Mucosa of descending colon (tissue), 3 donors: Measurements from ENCODE around the gene NT5C3B. TPM values are rescaled to one million over a fixed set of nuclear protein-coding genes. Genes with fewer than 3 reads are reported as not detected.
A peak's percentile ranks its signal among the peaks of the same experiment; 100 is the strongest.

ENCODE experiments used
- ATAC-seq: fragments of 200-7000 bp; cut with Tn5 transposase; one replicate; pipeline ENCODE4 v1.9.1; 2020; ENCODE audit warnings: mild to moderate bottlenecking, moderate library complexity
- DNase-seq, 3 donors: peaks; one replicate each; pipeline ENCODE4 v3.0.0-alpha.2; 2020
- H3K36me3 ChIP-seq: fragments of 200-600 bp; one replicate; pipeline ENCODE4 v1.8.0; 2021; ENCODE audit warnings: low read depth, mild to moderate bottlenecking
- H3K4me1 ChIP-seq: fragments of 200-600 bp; one replicate; pipeline ENCODE4 v1.8.0; 2021; ENCODE audit warnings: low read depth, mild to moderate bottlenecking
- H3K4me3 ChIP-seq: fragments of 200-600 bp; one replicate; pipeline ENCODE4 v1.8.0; 2021; ENCODE audit warnings: mild to moderate bottlenecking
- H3K9me3 ChIP-seq: fragments of 200-600 bp; one replicate; pipeline ENCODE4 v1.8.0; 2021; ENCODE audit warnings: mild to moderate bottlenecking
- CTCF ChIP-seq: fragments of 200-600 bp; IDR thresholded peaks from one replicate; pipeline ENCODE4 v1.8.0; 2022; ENCODE audit warnings: antibody characterized with exemption, mild to moderate bottlenecking
- intact Hi-C, 2 donors: fragments of 100-400 bp; cut with DNase I in 1 of 2; cut with micrococcal nuclease in 1 of 2; formaldehyde crosslinking; loops; one replicate each; pipeline versions ENCODE4 v1.11.0 to v1.11.1; 2022; cut with DNase I, micrococcal nuclease
- total RNA-seq, 3 donors: library from RNA; stranded (reverse); fragmentation: NEBNext Ultra II Directional in 2 of 3; extraction: Animal tissue kit (Norgen Biotek cat#: 25700) in 2 of 3; gene quantifications; one replicate each; pipeline versions ENCODE4 v1.2.1 to v1.2.4, GENCODE V29; 2021 to 2023
- donor health status: DM: no; HTN: no; CAD: no; lungs with moderate emphysema.
- donor health status: DM: no; HTN: no; CAD: no.
- donor health status: DM: no; HTN: yes; CAD: no.

NT5C3B gene
- total RNA-seq, 3 donors from 2014 or later: 17.8 to 46.5 (median 19.1) TPM

DNA sequence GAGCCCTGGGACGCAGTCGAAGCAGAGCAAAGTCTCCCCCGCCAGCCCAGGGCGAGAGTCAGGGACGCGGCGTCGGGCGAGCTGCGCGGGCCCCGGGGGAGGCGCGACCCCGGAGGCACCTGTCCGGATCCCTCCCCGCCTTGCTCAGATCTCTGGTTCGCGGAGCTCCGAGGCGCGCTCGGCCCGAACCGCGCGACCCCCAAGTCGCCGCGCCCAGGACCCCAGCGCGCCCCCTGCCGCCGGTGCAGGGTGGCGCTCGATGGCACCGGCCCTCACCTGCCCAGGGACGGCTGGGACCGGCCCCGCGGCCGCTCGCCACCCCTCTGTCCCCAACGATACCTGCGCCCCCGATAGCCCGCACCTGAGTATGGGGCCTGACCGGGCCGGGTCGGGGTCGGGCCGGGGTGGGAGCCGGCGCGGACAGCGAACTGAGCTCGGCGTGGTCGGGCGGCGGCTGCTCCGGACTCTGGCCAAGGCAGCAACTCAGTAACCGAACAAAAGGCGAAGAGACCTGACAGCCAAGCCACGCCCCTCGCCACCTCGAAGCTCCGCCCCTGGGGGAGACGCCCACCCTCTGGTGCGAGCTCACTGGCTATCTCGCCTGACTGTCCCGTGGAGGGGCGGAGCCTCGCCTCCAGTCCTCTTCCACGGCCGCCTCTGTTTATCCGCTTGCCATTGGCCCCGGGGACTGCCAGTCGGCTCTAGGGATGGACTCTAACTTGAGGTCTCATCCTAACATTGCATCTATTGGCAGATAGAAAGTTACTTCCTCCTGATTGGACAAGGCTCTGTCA, 49.6 kb downstream of the NT5C3B start, which contains the start of gene JUP:
Gene JUP (minus strand): TSS at position 485 of the 794 bp plus-strand sequence. CDS start 14,857 bp downstream, outside the sequence.
- peak within 1 kb of the TSS; percentile 91 for H3K4me3 ChIP-seq
- ATAC-seq (peak; percentile 91), DNase-seq (peak; percentile 100)
- no peaks in the 10 kb centered on the region for H3K36me3 ChIP-seq
- TF ChIP-seq CTCF: no peak
- intact Hi-C loops: no loop called here
- H3K9me3 ChIP-seq: no peaks in the 10 kb centered on the region
- peaks cover 21% of the 10 kb centered on the region for H3K4me1 ChIP-seq

GRCh38 chr17:41785859-41786226, 50.2 kb downstream of the NT5C3B start:
- intact Hi-C loops: no loop called here
- peak; percentile 89 to 91 (median 90) for DNase-seq
- Histone ChIP-seq H3K36me3 (no peaks in the 10 kb centered on the region), H3K4me1 (peaks cover 21% of the 10 kb centered on the region), H3K4me3 (peak overlapping the region; percentile 91), H3K9me3 (no peaks in the 10 kb centered on the region)
- peak; percentile 72 for ATAC-seq
- TF ChIP-seq CTCF: no peak

GRCh38 chr17:41785091-41785858, 50.8 kb downstream of the NT5C3B start:
- Histone ChIP-seq H3K4me3 (peak overlapping the region; percentile 91), H3K9me3 (no peaks in the 10 kb centered on the region), H3K36me3 (no peaks in the 10 kb centered on the region), H3K4me1 (peaks cover 23% of the 10 kb centered on the region)
- peak in 2 of 3 donors; percentile 49 to 60 for DNase-seq
- no peak for ATAC-seq
- intact Hi-C loops: no loop called here
- no peak for TF ChIP-seq CTCF

GRCh38 chr17:41784207-41784744, 51.8 kb downstream of the NT5C3B start:
- H3K36me3 ChIP-seq: no peaks in the 10 kb centered on the region
- H3K9me3 ChIP-seq: no peaks in the 10 kb centered on the region
- H3K4me1 ChIP-seq: peaks cover 30% of the 10 kb centered on the region
- TF ChIP-seq CTCF: no peak
- ATAC-seq (no peak), DNase-seq (peak in 2 of 3 donors; percentile 47 to 57)
- intact Hi-C loops: no loop called here
- no peak overlapping the region for H3K4me3 ChIP-seq

DNA sequence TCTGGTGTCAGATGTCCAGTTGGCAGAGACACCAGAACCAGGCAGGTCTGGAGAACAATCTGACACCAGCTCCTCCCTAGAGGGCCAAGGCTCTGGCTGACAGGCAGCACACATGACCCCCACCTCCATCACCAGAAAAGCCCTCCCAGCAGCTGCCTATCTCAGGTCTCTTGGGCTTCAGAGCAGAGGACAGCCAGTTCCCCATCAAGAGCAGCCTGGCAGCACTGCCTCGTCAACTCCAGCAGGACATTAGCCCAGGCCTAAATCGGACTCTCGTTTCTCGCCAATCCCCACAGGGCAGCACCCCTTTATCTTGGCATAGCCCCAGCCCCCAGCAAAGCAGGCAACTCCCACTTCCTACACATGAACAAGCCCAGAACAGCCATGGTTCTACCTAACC, 53.9 kb downstream of the NT5C3B start:
- Histone ChIP-seq H3K4me3 (no peak overlapping the region), H3K36me3 (no peaks in the 10 kb centered on the region)
- no peak for TF ChIP-seq CTCF

More for the DNA sequence above, 53.9 kb downstream of the NT5C3B start:
- DNase-seq: no peak
- no peaks in the 10 kb centered on the region for H3K9me3 ChIP-seq
- H3K4me1 ChIP-seq: peaks cover 51% of the 10 kb centered on the region
- no peak for ATAC-seq
- intact Hi-C loops: no loop called here
